HL-60 (cell line): ENCODE results near the gene MTHFD1L.
"Not testable (repeated sequence)": the region's sequence is repeated elsewhere in the genome, so short reads cannot be mapped to it uniquely, and the experiment has no call there.

ENCODE experiments used
- DNase-seq, 2 experiments: peaks; one replicate each; pipeline ENCODE4 v3.0.0-alpha.2; 2010 to 2020; ENCODE audit warnings: low read depth in 1 of 2, low spot score in 1 of 2
- H3K27ac ChIP-seq: fragments of 250-450 bp; sonication (Bioruptor Pico); replicated peaks from 2 replicates; pipeline ENCODE4 v1.5.1; 2020; ENCODE audit warnings: mild to moderate bottlenecking, moderate library complexity
- H3K27me3 ChIP-seq: fragments of 250-450 bp; sonication (Bioruptor Pico); 2 replicates; pipeline ENCODE4 v1.5.1; 2021; ENCODE audit warnings: mild to moderate bottlenecking, moderate library complexity; ENCODE audit not compliant: insufficient read depth, poor library complexity, severe bottlenecking
- H3K4me3 ChIP-seq: replicated peaks from 2 replicates; pipeline ENCODE4 v1.5.1; 2011; ENCODE audit warnings: mild to moderate bottlenecking, control low read depth, low read length; ENCODE audit not compliant: insufficient read depth
- GABPA ChIP-seq: IDR thresholded peaks from 2 replicates; pipeline ENCODE4 v1.6.1; 2012; ENCODE audit warnings: low read depth
- POLR2AphosphoS5 ChIP-seq: IDR thresholded peaks from 2 replicates; pipeline ENCODE4 v1.6.1; 2012; ENCODE audit warnings: low read depth
- SPI1 ChIP-seq: IDR thresholded peaks from 2 replicates; pipeline ENCODE4 v1.6.1; 2012; ENCODE audit warnings: low read depth, mild to moderate bottlenecking, borderline replicate concordance
- TF ChIP-seq, protein P1 (sequence below): IDR thresholded peaks from 2 replicates; pipeline ENCODE4 v1.6.1; 2012; ENCODE audit warnings: low read depth; ENCODE audit not compliant: insufficient replicate concordance
- TF ChIP-seq, protein P2 (sequence below): IDR thresholded peaks from one replicate; pipeline ENCODE4 v1.5.1; 2011; ENCODE audit warnings: low read length, control low read depth, inconsistent platforms; ENCODE audit not compliant: insufficient read depth

The MTHFD1L gene

DNA sequence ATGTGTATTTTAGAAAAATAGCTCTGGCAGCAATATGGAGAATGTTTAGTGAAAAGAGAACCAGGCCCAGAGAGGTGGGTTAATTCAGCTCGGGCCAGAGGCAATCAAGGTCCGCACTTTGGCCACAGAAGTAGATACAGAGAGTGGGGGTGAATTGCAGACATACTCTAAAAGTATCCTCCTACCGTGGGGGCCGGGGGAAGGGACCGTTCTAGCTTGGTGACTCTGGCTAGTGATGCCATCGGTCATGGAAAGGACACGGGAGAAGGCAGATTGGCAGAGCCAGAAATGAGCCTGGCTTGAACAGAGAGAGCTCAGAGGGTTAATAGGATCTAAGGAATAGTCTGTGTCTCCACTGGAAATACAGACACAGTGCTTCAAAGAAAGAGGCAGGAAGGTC lies 173.1 kb downstream of the MTHFD1L start:
- Histone ChIP-seq H3K27ac (no peak overlapping the region), H3K27me3 (no peaks in the 10 kb centered on the region), H3K4me3 (no peak overlapping the region)
- DNase-seq, result no peak
- TF ChIP-seq, protein P1, sequence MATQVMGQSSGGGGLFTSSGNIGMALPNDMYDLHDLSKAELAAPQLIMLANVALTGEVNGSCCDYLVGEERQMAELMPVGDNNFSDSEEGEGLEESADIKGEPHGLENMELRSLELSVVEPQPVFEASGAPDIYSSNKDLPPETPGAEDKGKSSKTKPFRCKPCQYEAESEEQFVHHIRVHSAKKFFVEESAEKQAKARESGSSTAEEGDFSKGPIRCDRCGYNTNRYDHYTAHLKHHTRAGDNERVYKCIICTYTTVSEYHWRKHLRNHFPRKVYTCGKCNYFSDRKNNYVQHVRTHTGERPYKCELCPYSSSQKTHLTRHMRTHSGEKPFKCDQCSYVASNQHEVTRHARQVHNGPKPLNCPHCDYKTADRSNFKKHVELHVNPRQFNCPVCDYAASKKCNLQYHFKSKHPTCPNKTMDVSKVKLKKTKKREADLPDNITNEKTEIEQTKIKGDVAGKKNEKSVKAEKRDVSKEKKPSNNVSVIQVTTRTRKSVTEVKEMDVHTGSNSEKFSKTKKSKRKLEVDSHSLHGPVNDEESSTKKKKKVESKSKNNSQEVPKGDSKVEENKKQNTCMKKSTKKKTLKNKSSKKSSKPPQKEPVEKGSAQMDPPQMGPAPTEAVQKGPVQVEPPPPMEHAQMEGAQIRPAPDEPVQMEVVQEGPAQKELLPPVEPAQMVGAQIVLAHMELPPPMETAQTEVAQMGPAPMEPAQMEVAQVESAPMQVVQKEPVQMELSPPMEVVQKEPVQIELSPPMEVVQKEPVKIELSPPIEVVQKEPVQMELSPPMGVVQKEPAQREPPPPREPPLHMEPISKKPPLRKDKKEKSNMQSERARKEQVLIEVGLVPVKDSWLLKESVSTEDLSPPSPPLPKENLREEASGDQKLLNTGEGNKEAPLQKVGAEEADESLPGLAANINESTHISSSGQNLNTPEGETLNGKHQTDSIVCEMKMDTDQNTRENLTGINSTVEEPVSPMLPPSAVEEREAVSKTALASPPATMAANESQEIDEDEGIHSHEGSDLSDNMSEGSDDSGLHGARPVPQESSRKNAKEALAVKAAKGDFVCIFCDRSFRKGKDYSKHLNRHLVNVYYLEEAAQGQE, result no peak
- TF ChIP-seq SPI1, result no peak
- TF ChIP-seq POLR2AphosphoS5, result no peak
- TF ChIP-seq, protein P2, sequence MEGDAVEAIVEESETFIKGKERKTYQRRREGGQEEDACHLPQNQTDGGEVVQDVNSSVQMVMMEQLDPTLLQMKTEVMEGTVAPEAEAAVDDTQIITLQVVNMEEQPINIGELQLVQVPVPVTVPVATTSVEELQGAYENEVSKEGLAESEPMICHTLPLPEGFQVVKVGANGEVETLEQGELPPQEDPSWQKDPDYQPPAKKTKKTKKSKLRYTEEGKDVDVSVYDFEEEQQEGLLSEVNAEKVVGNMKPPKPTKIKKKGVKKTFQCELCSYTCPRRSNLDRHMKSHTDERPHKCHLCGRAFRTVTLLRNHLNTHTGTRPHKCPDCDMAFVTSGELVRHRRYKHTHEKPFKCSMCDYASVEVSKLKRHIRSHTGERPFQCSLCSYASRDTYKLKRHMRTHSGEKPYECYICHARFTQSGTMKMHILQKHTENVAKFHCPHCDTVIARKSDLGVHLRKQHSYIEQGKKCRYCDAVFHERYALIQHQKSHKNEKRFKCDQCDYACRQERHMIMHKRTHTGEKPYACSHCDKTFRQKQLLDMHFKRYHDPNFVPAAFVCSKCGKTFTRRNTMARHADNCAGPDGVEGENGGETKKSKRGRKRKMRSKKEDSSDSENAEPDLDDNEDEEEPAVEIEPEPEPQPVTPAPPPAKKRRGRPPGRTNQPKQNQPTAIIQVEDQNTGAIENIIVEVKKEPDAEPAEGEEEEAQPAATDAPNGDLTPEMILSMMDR, result no peak
- no peak for TF ChIP-seq GABPA

DNA sequence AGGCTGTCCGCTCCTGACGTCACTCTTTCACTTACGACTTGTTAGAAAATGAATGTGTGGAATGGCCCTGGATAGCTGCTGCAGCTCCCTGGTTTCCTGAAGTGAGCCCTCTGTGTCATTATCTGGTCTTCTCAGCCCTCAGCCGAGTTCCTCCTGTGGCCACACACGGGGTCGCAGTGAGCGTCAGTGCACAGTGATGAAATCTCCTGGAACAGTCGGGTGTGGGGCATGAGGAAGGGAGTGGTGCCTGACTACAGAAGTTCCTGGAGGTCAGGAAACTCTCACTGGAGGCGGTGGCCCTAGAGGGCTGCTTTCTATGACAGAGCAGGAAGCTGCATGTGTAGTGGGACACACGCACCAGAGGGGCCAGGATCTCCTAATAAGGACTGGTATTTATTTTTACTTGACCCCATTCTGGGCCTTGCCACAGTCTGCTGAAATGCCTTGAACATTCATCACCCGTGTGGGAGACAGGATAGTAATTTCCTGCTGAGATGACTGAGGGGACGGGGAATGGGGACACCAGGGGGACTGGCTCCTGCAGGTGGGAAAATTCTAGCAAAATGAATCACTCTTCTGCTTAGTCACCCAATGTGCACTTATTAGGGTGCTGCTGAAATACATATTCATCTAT lies 175.5 kb downstream of the MTHFD1L start:
- not testable (repeated sequence) for H3K27ac ChIP-seq, H3K4me3 ChIP-seq, H3K27me3 ChIP-seq
- DNase-seq, result peak; percentile 51 to 77

DNA sequence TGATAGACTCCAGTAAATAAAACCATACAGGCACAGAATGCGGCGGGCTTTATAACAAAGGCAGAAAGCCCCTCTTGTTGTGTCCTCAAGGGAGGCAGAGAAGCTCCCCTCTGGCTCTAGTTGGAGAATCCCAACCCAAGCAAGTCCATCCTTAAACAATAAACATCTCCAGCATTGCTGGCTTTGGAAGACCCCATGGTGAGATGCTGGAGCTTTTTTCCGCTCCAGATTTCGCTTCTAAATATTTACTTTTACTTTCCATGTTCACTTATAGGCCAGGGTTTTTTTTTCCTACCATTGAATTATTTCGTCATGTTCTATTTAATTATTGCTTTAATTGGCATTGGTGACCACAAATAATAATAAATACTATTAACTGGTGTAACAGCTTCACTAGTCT lies 176.2 kb downstream of the MTHFD1L start:
- TF ChIP-seq, protein P1, result no peak
- TF ChIP-seq, protein P2, result no peak
- TF ChIP-seq SPI1 (no peak), GABPA (no peak), POLR2AphosphoS5 (no peak)
- Histone ChIP-seq H3K27me3 (no peaks in the 10 kb centered on the region), H3K27ac (no peak overlapping the region), H3K4me3 (no peak overlapping the region)
- DNase-seq, result no peak

DNA sequence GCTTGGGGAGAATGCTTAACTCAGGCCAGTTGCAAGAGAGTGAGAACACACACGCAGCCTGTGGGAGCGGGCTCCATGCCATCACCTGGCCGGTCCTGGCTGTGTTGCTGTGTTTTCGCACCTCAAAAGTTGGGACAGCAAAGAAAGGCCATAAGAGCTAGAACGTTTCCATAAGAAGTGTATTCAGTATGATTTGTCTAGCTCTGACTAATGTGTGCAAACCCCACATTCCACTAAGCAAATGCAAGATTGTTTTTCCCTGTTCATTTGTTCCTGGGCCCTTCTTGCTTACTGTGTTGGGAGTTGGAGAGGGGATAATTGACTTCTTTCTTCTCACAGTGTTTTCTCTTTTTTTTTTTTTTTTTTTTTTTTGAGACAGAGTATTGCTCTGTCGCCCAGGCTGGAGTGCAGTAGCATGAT lies 177.4 kb downstream of the MTHFD1L start:
- not testable (repeated sequence) for H3K27ac ChIP-seq, H3K4me3 ChIP-seq, H3K27me3 ChIP-seq, DNase-seq

DNA sequence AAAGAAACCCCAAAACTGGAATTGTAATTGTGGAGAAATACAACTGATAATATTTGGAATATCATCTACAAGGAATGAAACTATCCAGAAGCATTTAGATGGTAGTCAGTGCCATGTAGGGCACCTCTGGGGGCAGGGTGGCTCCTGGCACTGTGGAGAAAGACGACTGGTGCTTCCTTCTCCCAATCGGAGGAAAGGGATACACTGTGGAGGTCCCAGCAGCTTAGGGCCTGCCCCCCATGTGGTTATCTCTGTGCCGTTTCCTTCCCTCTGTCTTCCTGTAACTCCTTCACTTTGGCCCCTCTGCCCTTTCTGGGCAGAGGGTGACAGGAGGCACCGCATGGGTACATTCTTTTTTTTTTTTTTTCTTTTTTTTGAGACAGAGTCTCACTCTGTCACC lies 178.4 kb downstream of the MTHFD1L start:
- DNase-seq, result no peak
- Histone ChIP-seq H3K27me3 (no peaks in the 10 kb centered on the region), H3K27ac (no peak overlapping the region), H3K4me3 (no peak overlapping the region)
- no peak for TF ChIP-seq SPI1
- no peak for TF ChIP-seq GABPA
- TF ChIP-seq, protein P2, result no peak
